NK-92 treated with Interleukin-12 subunit alpha and Interleukin-12 subunit beta, amount 100 ng/mL, for 24 hours (cell line): ENCODE data around the gene KNG1.
"Not testable (repeated sequence)": the region's sequence is repeated elsewhere in the genome, so short reads cannot be mapped to it uniquely, and the experiment has no call there.

ENCODE experiments used
- DNase-seq: peaks from one replicate; lab custom pipeline; 2025; lab: John Stamatoyannopoulos, UW

KNG1 gene

DNA sequence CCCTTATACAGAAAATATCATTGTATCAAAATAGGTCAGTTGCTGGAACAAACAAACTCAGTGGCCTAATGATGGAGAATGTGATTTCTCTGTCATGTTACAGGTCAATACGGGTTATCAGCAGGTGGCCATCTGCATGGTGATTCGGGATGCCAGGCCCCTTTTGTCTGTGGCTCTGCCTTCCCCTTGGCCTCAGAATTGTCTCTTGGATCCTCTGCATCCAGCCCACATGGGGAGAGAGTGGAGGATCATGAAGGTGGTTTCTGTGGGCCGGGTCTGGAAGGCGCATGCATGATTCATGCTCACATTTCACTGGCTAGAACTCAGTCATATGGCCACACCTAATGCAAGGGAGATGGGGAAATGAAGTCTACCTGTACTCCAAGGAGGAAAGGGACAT is 6.5 kb upstream of the KNG1 start:
- not testable (repeated sequence) for DNase-seq

DNA sequence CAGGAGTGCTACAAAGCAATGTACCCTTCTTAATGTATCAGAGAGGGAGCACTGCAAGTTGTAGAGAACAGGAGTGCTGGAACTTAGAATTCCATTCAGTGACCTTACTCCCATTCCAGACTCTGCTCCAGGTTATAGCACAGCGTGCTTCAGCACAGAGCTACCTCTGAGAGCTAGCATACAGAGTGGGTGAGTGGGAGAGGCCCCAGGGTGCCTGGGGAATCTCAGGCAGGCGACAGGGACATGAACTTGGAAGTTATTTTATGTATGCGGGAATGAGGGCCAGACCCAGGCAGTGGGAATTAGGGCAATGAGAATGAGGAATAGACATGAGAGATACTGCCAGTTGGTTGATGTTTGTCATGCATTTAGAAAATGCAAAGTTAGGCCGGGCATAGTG is 3.7 kb upstream of the KNG1 start:
- DNase-seq = no peak

DNA sequence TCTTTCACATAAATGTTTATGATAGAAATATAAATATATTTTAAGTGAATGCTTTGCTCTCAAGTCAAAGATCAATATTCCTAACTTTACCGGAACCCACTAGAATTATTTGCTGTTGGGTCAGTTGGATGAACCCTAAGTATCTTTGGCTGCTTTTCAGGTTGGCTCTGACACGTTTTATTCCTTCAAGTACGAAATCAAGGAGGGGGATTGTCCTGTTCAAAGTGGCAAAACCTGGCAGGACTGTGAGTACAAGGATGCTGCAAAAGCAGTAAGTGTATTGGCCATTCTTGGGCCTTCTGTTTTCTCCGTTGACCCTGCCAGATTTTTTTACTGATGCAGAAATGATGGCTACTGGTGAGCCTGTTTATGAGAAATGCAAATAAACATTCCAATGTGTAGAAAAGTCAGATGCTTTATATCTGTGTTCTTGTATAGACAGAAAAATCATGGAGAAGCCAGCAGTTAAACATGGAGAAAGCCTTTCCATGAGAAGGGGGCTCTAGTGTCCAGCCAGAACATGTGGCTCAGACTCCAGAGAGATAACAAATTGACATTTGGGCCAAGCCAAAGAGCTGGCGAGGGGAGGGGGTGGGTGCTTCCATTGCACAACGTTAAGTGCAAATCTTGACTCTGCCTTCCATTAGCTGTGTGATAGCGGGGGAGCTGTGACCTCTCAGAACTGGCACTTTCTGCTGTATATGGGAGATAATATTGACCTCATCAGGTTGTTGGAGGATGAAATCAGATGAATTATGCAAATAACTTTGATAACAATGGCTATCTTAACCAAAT is 3.0 kb downstream of the KNG1 start:
- no peak for DNase-seq

DNA sequence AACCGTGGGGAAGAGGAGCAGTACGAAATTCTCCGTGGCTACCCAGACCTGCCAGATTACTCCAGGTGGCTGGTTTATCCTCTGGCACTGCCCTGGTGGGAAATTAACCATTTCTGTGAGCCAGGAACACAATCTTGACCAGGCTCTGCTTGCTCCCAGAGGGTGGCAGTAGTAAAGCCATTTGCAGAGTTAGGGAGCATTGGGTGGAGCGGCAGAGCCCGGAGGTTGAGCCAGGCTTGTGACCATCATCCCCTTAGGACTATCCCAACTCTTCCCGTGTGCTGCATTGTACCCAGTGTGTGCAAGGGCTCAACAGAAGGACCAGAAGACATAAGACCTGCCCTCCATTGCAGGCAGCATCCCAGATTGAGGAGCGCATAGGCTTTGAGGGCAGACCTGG is 5.3 kb downstream of the KNG1 start:
- DNase-seq = no peak

DNA sequence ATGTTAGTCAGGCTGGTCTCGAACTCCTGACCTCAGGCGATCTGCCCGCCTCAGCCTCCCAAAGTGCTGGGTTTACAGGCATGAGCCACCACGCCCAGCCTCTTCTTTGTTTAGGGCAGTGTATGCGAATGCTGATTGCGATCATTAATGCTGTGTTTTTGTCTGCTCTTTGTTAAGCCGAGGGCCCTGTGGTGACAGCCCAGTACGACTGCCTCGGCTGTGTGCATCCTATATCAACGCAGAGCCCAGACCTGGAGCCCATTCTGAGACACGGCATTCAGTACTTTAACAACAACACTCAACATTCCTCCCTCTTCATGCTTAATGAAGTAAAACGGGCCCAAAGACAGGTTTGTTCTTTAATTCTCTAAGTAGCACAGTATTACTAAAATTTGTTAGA is 7.8 kb downstream of the KNG1 start:
- no peak for DNase-seq

DNA sequence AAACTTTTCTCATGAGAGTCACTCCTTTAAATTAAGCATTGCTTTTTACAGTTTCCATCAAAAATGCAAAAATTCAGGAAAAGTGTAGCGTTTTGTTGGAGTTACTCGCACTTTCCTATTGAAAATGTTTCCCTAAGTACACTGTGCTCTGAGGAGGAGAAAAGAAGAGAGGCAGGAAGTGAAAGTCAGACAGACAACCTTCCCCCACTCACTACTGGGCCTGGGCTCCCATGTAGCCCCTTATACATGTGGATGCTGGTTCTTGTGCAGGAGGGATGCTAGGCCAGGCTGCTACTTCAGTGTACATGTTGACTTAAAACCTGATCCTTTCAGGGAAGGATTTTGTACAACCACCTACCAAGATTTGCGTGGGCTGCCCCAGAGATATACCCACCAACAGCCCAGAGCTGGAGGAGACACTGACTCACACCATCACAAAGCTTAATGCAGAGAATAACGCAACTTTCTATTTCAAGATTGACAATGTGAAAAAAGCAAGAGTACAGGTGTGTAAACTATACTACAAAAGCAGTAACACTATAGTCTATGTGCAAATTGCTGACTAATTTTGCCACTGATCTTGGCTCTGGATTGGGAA is 15.1 kb downstream of the KNG1 start:
- no peak for DNase-seq

DNA sequence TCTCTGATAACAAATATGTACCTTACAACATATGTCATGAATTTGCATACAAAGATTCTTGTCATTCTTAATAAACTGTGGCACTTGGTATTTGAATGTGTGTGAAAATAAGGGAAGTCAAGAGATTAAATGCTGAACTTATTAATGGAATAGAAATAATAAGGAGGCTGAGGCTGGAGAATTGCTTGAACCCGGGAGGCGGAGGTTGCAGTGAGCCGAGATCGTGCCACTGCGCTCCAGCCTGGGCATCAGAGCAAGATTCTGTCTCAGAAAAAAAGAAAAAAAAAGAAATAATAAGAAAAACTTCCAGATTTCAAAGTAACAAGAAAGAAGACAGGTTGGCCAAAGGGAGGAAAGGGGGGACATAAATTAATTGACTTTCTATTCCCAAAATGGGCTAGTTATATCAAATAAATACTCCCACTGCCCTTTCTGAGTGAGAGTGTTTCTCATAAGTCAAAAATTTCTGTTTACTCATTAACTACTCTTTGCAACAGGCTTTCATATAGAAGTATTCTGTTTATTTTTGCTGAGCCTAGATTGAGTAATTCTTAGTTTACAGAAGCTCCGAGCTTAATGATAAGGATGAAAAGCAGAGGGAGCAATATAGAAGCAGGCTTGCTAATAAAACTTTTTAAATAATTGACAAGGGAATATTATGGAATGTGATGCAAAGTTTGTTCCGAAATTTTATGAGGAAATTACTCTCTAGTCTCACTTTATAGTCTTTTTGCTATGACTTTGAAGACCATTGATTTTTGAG is 25.6 kb downstream of the KNG1 start:
- DNase-seq = no peak

DNA sequence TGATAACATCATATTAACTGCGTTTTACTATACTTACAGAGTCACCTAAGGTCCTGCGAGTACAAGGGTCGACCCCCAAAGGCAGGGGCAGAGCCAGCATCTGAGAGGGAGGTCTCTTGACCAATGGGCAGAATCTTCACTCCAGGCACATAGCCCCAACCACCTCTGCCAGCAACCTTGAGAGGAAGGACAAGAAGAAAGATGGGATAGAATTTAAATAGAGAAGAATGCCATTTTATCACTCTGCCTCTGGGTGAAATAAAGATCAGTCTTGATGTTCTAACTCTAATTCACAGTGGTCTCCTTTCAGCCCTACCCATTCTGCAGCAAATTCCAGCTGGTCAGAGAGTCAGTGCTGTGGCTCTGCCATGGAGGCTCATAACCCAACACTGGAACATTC is 26.5 kb downstream of the KNG1 start:
- no peak for DNase-seq

DNA sequence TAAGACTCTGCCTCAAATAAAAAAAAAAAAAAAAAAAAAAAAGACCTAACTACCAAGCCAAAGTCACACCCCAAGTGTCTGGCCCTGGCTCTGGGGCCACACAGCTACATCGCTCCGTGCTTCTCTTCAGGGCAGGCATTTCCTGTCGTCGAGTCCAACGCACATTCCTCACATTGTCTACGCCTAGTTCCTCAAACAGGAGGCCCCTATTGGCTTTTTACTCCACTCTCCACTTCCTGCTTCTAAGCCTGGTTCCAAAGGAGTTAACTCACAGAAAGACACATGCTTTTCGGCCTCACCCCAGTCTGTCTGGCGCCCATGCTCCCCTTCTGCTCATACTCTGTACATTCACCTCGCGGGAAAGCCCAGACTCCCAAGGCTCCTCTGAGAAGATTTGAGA is 28.8 kb downstream of the KNG1 start:
- no peak for DNase-seq

DNA sequence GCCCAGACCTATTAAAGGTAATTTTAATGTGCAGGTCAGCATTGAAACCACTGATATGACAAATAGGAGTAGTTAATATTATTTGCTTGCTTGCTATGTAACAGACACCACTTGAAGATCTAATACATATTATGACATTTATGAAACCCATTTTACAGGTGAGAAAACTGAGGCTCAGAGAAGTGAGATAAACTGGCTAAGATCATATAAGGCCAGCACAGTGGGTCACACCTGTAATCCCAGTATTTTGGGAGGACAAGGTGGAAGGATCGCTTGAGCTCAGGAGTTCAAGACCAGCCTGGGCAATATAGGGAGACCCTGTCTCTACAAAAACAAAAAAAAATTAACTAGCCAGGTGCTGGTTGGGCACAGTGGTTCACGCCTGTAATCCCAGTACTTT is 33.2 kb downstream of the KNG1 start:
- DNase-seq = no peak

DNA sequence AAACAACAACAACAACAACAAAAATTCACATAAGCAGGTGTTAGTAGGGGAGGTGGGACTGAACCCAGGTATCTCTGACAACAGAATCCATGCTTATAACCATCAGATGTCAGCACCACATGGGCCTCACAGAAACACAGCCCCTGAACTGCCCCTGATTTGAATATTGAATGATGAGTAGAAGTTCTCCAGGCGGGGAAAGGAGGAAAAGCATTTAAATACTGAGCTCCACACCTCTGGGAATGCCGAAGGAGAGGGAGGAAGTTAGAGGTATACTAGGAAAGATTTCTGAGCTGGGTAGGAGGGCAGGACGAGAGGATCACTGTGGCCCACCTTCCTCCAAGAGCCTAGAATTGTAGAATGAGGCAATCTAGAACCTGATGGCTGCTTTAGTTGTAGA is 34.3 kb downstream of the KNG1 start:
- no peak for DNase-seq

DNA sequence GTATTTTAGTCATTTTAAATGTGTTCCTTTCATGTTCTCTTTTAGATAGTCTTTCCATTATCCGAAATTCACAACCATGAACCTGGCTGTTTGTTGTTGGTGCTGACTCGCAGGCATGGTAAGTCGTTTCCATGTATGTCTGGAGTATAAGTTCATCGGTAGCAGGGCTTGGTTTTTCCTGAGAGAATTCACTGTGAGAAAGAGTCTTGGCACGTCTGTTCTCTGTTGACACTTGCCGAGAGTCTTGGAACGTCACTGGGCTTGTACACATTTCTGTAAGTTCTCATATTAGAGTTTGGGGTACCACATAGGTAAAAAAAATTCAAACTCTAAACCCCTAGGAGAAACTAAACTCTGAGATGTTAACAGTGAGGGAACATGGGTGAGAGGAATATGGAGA is 36.8 kb downstream of the KNG1 start:
- DNase-seq = no peak

DNA sequence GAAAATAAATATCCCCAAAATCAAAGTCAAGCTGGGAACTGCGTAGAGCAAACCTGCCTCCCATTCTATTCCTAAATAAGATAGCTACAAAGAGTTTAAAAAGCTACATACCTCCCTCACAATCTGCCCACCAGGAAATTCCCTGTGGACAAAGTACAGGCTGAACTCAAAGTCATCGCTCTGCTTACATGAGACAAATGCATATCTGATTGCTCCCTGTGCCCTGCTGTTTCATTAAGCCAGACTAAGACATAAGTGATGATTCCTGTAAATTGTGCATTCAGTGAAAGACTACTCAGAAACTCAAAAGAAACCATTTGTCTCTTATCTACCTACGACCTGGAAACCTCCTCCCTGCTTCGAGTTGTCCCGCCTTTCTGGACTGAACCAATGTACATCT is 37.7 kb downstream of the KNG1 start:
- no peak for DNase-seq

DNA sequence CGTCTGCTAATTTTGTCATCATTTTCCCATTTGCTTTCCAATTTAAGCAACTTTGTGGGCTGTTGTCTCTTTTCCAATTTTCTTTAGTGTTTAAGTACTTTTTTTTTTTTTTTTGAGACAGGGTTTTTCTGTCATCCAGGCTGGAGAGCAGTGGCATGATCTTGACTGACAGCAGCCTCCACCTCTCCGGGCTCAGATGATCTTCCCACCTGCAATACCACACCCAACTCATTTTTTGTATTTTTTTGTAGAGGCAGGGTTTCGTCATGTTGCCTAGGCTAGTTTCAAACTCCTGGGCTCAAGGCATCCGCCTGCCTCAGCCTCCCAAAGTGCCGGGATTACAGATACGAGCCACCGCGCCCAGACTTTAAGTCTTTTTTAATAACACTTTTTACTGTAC is 40.1 kb downstream of the KNG1 start:
- no peak for DNase-seq

DNA sequence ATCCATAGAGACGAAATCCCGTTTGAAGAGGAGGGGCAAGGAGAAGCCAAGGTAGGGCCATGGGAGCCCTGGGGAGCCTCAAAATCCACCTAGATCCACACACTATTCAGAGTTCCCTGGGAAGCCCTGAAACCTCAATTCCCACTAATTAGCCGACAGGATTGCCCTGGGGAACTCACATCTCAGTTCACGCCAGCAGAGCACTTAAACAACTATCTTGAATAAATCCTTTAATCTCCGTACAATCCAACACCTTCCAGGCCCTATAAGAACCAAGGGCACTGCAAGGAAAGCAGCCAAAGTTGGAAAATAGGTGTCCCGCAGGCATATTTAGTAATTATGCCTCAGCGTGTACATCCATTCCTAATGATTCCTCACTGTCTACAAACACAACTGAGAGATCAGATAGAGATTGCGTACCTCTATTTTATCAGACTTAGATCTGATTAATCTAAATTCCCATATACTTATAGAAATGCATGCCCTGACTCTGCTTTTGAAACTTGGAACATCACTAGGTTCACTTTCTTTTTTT is 40.6 kb downstream of the KNG1 start:
- DNase-seq = no peak

DNA sequence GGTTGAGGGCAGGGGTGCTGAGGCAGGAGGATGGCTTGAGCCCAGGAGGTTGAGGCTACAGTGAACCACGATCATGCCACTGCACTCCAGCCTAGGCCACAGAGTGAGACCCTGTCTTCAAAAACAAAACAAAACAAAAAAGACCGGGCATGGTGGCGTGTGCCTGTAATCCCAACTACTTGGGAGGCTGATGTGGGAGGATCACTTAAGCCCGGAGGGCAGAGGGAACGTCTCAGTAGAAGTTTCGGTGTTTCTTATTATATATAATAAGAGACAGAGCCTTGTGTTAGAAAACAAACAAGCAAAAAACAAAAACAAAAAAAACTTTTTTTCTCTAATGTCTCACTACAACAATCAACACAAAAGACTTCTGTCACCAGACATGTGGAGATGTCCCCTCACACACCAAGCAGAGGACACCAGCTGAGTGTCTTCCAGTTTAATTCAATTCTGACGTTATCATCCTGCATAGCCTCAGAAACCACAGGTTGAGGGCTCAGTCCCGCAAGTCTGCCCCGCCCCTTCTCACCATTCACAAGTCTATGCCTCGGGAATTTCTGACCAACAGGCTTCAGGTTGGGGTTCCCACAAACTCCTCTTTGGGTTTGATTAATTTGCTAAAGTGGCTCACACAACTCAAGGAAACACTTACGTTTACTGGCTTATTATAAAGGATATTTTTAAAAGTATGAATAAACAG is 42.2 kb downstream of the KNG1 start:
- DNase-seq = no peak

DNA sequence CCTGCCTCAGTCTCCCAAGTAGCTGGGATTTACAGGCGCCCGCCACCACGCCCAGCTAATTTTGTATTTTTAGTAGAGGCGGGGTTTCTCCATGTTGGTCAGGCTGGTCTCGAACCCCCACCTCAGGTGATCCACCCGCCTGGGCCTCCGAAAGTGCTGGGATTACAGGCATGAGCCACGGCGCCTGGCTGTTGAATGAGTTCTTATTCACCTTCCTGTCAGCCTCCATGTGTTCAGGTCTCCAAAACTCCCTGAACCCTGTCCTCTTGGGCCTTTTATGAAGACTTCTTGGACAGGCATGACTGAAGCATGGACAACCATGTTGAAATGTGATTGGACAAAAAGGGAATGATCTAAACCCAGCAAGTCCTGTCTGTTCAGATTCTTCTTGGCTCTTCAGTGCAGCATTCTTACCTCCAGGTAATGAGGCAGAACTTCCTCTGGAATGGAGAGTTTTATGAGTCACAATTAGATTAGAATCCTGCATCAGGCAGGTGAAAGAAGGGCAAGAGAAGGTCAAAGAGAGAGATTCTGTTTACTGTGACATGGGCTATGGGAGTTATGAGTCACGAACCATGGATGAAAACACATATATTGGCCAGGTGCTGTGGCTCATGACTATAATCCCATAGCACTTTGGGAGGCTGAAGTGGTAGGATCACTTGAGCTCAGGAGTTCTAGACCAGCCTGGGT is 43.1 kb downstream of the KNG1 start:
- no peak for DNase-seq

DNA sequence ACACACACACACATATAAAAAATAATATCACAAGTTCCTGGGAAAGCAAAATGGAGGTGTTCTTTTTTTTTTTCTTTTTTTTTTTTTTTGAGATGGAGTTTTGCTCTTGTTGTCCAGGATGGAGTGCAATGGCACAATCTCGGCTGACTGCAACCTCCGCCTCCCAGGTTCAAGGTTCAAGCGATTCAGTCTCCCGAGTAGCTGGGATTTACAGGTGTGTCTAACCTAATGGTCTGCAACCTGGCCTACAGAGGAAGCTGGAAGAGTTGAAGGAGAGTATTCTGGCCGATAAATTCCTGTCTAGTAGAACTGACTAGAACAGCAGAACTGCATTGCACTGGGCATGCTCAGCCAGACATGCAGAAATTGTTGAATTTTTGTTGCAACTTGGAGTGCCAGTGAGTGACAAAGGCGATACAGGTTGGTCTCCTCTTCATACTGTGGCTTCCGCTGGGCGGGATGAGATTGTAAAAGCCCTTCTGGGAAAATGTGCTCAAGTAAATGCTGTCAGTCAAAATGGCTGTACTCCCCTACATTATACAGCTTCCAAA is 43.8 kb downstream of the KNG1 start:
- DNase-seq = no peak

DNA sequence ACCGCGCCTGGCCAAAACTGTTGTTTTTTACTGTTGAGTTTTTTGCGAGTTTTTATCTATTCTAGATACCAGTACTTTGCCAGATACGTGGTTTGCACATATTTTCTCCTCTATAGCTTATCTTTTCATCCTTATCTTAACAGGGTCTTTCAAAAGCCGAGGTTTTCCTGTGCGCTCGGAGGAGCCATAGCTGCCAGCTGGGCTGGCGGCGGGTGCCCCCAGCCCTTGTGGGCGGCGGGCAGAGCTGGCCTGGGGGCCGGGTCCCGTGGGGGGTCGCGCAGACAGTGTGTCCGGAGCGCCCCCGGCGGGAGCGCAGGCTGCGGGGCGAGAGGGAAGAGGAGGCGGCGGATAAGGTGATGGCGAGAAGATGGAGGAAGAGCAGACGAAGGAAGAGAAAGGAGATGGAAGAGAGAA is 55.1 kb downstream of the KNG1 start:
- no peak for DNase-seq

DNA sequence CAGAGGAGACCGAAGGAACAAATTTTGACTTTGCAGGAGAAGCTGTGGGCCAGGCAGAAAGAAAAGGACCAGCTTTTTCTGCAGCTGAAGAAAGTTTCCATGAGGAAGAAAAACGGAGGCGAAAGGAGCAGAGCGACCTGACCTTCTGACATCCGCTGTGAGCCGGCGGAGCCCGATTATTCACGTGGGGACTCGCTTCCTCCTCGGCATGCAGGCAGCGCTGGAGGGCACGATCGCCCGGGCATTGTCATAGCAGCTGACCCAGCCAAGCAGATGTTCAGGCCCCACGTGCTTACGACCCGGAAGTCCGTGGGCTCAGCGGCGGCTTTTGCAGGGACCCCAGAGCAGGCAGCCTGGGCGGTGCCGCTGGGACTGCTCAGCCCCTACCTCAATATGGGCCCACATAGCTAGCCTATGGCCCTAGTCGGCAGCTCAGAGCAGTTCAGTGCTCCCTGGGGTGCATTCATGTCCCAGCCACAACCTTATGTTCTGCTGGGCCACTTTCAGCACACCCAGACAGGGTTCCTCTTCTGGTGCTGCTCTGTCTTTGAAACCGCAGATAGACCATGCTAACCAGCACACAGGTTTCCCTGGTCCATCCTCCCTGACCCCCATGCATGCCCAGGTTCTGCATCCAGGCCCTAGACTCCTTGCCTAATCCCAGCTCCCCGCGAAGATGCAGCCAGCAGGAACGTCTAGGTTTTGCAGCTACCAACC is 55.7 kb downstream of the KNG1 start:
- DNase-seq = peak; percentile 80

DNA sequence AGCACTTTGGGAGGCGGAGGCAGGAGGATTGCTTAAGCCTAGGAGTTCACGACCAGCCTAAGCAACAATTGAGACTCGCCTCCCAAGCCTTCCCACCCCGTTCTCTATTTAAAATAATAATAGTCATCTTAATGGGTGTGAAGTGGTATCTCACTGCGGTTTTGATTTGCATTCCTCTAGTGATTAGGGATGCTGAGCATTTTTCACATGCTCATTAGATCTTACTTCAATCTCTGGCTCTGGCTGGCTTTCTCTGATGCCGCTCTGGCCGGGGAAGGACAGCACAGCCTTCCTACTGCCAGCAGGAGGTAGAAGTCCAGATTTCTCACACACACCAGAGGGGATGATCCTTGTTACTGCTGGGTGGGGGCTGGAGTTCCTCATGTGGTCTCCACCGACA is 58.8 kb downstream of the KNG1 start:
- no peak for DNase-seq
